Sigmoid colon (tissue), 4 donors: ENCODE results near the gene RBM19.

ENCODE experiments used
- EP300 ChIP-seq, 4 donors: sonication (generic); formaldehyde crosslinking; IDR thresholded peaks; one replicate each; pipeline ENCODE4 v1.6.1; 2017; ENCODE audit warnings: antibody characterized with exemption in 4 of 4
- POLR2A ChIP-seq, 2 donors: fragments of 450-650 bp; IDR thresholded peaks; one replicate each; pipeline ENCODE4 v1.6.1; 2016; ENCODE audit warnings: antibody characterized with exemption in 2 of 2, mild to moderate bottlenecking in 2 of 2, moderate library complexity in 2 of 2
- POLR2AphosphoS5 ChIP-seq, 4 donors: sonication (generic); formaldehyde crosslinking; IDR thresholded peaks; one replicate each; pipeline ENCODE4 v1.6.1; 2017; ENCODE audit warnings: antibody characterized with exemption in 4 of 4
- TF ChIP-seq, protein P1 (sequence below), 4 experiments: fragments of 450-650 bp in 3 of 4; fragments of 200-600 bp in 1 of 4; IDR thresholded peaks; one replicate each; pipeline ENCODE4 v1.5.1; 2016 to 2019; ENCODE audit warnings: antibody characterized with exemption in 4 of 4, mild to moderate bottlenecking in 3 of 4, moderate library complexity in 2 of 4

DNA sequence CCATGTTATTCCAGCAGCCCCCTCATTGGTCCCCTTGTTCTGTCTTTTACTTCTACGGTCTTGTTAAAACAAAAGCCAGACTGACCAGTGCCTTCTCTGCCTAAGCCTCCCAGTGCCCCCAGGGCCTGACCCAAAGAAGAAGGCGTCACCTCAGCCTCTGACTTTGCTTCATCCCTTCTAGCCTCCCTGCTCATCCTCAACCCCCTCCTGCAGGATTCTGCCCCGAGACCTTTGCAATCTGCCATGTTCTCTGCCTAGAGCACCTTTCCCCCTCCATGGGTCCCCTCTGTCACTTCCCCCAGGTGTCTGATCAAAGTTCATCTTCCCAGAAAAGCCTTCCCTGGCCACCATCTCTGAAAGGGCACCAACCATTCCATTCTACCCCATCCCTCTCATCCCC is 7.9 kb upstream of the RBM19 start:
- no peak for TF ChIP-seq POLR2A (IDR thresholded peaks at IDR 0.05)
- TF ChIP-seq, protein P1, sequence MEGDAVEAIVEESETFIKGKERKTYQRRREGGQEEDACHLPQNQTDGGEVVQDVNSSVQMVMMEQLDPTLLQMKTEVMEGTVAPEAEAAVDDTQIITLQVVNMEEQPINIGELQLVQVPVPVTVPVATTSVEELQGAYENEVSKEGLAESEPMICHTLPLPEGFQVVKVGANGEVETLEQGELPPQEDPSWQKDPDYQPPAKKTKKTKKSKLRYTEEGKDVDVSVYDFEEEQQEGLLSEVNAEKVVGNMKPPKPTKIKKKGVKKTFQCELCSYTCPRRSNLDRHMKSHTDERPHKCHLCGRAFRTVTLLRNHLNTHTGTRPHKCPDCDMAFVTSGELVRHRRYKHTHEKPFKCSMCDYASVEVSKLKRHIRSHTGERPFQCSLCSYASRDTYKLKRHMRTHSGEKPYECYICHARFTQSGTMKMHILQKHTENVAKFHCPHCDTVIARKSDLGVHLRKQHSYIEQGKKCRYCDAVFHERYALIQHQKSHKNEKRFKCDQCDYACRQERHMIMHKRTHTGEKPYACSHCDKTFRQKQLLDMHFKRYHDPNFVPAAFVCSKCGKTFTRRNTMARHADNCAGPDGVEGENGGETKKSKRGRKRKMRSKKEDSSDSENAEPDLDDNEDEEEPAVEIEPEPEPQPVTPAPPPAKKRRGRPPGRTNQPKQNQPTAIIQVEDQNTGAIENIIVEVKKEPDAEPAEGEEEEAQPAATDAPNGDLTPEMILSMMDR (IDR thresholded peaks at IDR 0.05): no peak
- no peak for TF ChIP-seq EP300 (IDR thresholded peaks at IDR 0.05)
- no peak for TF ChIP-seq POLR2AphosphoS5 (IDR thresholded peaks at IDR 0.05)
